GM12873 (cell line): ENCODE data around the gene ZNF57.

ENCODE experiments used
- TF ChIP-seq, protein P1 (sequence below): IDR thresholded peaks from 2 replicates; pipeline ENCODE4 v1.5.1; 2012; ENCODE audit warnings: low read depth, mild to moderate bottlenecking, moderate library complexity, low read length, control low read depth; ENCODE audit not compliant: insufficient read depth; ENCODE audit errors: missing control alignments

The ZNF57 gene

DNA sequence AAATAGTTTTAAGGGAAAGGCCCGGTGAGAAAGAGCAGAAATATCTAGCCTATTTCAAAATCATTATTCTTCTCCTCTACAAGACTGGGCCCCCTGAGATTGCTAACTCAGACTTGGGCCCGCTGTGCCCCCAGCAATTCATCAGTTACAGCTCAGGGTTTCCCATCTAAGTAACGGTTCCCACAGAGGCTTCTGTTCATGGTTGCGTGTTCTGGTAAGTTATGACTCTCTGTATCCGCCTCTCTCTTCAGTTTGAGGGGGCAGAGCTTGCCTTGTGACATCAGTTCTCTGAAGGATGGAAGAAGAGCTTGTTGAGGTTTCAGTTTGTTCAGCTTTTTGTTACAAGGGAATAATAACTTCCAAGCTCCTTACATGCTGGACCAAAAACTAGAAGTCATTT is 11.6 kb downstream of the ZNF57 start:
- TF ChIP-seq, protein P1, sequence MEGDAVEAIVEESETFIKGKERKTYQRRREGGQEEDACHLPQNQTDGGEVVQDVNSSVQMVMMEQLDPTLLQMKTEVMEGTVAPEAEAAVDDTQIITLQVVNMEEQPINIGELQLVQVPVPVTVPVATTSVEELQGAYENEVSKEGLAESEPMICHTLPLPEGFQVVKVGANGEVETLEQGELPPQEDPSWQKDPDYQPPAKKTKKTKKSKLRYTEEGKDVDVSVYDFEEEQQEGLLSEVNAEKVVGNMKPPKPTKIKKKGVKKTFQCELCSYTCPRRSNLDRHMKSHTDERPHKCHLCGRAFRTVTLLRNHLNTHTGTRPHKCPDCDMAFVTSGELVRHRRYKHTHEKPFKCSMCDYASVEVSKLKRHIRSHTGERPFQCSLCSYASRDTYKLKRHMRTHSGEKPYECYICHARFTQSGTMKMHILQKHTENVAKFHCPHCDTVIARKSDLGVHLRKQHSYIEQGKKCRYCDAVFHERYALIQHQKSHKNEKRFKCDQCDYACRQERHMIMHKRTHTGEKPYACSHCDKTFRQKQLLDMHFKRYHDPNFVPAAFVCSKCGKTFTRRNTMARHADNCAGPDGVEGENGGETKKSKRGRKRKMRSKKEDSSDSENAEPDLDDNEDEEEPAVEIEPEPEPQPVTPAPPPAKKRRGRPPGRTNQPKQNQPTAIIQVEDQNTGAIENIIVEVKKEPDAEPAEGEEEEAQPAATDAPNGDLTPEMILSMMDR, result no peak

DNA sequence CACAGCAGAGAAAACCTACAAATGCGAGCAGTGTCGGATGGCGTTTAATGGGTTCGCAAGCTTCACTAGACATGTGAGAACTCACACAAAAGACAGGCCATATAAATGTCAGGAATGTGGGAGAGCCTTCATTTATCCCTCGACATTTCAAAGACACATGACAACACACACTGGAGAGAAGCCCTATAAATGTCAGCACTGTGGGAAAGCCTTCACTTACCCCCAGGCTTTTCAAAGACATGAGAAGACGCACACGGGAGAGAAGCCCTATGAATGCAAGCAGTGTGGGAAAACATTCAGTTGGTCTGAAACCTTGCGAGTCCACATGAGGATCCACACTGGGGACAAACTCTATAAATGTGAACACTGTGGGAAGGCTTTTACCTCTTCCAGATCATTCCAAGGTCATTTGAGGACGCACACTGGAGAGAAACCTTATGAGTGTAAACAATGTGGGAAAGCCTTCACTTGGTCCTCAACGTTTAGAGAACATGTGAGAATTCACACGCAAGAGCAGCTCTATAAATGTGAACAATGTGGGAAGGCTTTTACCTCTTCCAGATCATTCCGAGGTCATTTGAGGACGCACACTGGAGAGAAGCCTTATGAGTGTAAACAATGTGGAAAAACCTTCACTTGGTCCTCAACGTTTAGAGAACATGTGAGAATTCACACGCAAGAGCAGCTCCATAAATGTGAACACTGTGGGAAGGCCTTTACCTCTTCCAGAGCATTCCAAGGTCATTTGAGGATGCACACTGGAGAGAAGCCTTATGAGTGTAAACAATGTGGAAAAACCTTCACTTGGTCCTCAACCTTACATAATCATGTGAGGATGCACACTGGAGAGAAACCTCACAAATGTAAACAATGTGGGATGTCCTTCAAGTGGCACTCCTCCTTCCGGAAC is 16.8 kb downstream of the ZNF57 start:
- TF ChIP-seq, protein P1, result no peak

DNA sequence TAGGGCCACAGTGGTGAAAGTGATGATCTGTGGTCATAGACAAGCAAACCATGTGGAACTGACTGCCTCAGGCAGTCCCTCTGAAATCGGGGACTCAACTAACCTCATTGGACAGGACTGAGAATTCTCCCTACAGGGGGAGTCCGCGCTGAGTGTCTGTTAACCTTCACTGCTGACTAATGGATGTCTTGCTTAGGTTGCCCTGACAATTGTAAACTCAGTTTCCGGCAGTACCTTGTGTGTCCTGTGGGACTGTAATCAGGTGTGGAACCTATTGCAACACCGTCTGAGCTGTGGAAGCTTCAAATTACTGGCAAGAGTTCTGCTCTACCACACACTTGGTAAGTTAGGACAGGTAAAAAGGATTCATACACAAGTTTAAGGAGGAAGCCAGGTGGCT is 22.3 kb downstream of the ZNF57 start:
- TF ChIP-seq, protein P1, result no peak

DNA sequence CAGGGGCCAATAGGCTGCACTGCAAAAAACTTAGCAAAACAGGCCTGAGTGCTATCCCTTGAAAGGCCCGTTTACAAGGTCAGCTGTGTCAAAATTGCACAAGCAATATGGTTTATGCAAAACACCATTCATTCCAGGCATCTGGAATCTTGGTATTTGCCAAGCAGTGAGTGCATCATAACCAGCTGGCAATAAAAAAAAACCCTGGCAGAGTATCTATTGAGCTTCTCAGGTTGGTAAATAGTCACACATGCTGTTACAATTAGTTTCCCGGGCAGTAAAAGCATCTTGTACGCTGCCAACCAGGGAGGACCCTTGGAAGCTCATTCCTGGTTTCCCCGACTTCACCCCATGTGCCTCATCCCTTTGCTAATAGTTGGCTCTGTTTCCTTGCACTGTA is 22.8 kb downstream of the ZNF57 start:
- TF ChIP-seq, protein P1, result no peak

DNA sequence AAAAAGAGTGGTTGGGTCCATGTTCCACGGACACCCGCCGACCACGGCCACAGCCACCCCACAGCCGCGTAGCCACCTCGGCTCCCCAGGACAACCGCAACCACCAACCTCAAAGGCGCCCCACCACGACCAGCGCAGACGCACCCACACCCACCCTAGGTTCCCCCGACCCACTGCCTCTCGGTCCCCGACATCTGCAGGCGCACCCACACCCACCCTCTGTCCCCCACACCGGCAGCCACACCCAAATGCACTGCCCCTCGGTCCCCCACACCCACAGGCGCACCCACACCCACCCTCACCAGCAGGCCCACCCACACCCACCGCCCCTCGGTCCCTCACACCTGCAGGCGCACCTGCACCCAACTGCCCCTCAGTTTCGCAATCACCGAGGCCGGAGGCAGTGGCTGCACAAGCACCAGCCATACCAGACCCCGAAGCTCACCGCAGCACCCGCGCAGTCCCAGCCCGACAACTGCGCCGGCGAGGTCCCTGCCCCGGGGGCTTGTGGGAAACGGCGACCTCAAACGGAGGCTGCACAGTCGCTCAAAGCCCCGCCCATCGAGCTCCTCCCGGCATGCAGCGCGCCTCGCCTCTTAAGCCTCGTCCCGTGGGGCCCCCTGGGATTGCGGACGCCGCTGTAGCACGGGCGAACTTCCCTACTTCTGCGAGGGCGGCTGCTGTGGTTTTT is 25.8 kb downstream of the ZNF57 start:
- TF ChIP-seq, protein P1, result no peak

DNA sequence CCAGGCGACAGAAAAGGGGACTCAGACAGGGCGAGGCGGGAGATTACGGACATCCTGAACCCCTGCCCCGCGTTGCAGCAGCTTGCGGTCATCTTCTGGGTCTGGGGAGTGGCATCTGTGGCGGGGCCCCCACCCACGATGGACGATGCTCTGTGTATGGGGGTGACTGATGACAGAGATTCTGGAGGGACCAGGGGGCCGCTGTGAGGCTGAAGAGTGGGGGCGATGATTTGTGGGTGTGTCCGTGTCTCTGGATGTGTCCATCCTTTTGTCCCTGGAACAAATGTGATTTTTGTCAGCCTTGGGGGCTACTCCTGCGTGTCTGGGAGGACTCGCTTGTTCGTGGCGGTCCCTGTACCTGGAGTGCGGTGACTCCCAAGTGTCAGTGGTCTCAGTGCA is 26.3 kb downstream of the ZNF57 start:
- TF ChIP-seq, protein P1, result no peak

DNA sequence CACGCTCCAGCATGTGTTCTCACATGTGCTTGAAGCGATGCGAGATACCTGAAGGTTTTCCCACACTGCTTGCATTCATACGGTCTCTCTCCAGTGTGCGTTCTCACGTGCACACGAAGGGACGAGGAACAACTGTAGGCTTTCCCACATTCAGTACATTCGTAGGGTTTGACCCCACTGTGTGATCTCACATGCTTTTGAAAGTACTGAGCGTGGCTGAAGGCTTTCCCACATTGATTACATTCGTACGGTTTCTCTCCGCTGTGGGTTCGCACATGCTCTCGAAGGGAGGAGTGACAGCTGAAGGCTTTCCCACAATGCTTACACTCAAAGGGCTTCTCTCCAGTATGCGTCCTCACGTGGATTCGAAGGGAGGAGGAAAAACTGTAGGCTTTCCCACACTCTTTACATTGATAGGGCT is 32.8 kb downstream of the ZNF57 start:
- TF ChIP-seq, protein P1, result no peak
